Epithelial cell of esophagus (primary cell): ENCODE data around the gene TUBGCP2.

Source experiments
- DNase-seq: peaks from one replicate; pipeline ENCODE4 v3.0.0; 2010; ENCODE audit warnings: low read depth
- H3K4me3 ChIP-seq: 2 replicates; pipeline ENCODE4 v1.5.1; 2011; ENCODE audit warnings: mild to moderate bottlenecking, low read length, control low read depth
- TF ChIP-seq, protein P1 (sequence below): IDR thresholded peaks from 2 replicates; pipeline ENCODE4 v1.5.1; 2011; ENCODE audit warnings: low read depth, mild to moderate bottlenecking, low read length, control low read depth, inconsistent platforms; ENCODE audit not compliant: insufficient read depth; ENCODE audit errors: missing control alignments

TUBGCP2 gene

DNA sequence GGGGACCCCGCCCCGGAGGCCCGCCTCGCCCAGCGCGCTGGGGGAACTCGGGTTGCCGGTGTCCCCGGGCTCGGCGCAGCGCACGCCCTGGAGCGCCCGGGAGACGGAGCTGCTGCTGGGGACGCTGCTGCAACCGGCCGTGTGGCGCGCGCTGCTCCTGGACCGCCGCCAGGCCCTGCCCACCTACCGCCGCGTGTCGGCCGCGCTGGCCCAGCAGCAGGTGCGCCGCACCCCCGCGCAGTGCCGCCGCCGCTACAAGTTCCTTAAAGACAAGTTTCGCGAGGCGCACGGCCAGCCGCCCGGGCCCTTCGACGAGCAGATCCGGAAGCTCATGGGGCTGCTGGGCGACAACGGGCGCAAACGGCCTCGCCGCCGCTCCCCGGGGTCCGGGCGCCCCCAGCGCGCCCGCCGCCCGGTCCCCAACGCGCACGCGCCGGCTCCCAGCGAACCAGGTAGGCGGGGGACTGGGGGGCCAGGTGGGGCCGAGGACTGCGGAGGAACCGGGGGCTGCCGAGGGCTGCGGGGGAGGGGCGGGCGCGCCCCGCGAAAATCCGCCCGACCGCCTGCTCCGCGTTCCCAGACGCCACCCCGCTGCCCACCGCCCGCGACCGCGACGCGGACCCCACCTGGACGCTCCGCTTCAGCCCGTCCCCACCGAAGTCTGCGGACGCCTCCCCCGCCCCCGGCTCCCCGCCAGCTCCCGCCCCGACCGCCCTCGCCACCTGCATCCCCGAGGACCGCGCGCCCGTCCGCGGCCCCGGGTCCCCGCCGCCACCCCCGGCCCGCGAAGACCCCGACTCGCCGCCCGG lies 78.1 kb downstream of the TUBGCP2 start:
- H3K4me3 ChIP-seq: no peak overlapping the region
- TF ChIP-seq, protein P1, sequence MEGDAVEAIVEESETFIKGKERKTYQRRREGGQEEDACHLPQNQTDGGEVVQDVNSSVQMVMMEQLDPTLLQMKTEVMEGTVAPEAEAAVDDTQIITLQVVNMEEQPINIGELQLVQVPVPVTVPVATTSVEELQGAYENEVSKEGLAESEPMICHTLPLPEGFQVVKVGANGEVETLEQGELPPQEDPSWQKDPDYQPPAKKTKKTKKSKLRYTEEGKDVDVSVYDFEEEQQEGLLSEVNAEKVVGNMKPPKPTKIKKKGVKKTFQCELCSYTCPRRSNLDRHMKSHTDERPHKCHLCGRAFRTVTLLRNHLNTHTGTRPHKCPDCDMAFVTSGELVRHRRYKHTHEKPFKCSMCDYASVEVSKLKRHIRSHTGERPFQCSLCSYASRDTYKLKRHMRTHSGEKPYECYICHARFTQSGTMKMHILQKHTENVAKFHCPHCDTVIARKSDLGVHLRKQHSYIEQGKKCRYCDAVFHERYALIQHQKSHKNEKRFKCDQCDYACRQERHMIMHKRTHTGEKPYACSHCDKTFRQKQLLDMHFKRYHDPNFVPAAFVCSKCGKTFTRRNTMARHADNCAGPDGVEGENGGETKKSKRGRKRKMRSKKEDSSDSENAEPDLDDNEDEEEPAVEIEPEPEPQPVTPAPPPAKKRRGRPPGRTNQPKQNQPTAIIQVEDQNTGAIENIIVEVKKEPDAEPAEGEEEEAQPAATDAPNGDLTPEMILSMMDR: no peak
- DNase-seq: no peak

DNA sequence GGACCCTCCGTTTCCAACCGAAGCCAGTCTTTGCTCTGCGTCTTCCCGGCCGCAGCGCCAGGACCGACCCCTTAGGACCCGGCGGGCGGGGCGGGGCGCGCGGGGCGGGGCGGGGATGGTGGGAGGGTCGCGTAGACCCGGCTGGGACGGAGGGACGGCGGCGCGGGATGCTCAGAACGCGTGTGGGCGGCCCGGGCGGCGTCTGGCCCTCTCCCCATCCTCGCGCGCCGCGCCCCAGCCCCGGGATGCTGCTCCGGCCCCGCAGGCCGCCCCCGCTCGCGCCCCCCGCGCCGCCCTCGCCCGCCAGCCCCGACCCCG lies 78.7 kb downstream of the TUBGCP2 start, which contains the start of gene UTF1:
Gene UTF1 (plus strand): TSS at position 174 of the 318 bp plus-strand sequence. CDS start 72 bp downstream, at position 246.
- TF ChIP-seq, protein P1: no peak
- DNase-seq: no peak
- no peak within 1 kb of the TSS for H3K4me3 ChIP-seq

DNA sequence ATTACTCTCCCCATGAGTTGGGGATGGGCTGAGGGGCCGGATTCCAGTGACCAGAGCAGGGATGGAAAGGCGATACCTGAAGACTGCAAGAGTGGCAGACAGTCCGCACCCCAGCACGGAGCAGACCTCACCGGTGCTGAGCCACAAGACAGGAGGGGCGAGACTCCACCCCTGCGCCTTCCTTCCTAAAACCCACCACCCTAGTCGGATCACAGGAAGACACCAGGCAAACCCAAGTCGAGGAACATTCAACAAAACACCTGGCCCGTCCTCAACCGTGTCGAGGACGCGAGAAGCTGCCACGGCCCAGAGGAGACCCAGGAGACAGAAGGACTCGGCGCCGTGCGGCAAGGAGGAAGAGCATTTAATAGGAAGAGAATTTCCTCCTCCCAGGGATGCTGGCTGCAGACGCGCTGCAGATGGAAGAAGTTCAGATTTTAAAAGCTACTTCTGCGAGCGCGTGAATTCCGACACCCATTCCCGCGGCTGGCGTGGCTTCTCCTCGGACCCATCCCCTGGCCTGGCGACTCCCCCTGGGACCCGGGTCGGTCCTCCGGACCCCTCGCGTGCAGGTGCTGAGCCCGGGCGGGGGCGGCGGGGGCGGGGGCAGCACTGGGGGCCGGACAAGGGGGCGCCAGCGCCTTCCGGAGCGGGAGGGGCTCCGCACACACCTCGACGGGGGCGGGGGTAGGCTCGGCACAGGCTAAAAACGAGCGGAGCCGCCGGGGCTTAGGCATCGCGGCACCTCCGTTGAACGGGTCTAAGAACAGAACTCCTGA lies 79.2 kb downstream of the TUBGCP2 start:
- H3K4me3 ChIP-seq: no peak overlapping the region
- TF ChIP-seq, protein P1: no peak
- DNase-seq: no peak
